Measurements from ENCODE around the gene SIK2.

The SIK2 gene

DNA sequence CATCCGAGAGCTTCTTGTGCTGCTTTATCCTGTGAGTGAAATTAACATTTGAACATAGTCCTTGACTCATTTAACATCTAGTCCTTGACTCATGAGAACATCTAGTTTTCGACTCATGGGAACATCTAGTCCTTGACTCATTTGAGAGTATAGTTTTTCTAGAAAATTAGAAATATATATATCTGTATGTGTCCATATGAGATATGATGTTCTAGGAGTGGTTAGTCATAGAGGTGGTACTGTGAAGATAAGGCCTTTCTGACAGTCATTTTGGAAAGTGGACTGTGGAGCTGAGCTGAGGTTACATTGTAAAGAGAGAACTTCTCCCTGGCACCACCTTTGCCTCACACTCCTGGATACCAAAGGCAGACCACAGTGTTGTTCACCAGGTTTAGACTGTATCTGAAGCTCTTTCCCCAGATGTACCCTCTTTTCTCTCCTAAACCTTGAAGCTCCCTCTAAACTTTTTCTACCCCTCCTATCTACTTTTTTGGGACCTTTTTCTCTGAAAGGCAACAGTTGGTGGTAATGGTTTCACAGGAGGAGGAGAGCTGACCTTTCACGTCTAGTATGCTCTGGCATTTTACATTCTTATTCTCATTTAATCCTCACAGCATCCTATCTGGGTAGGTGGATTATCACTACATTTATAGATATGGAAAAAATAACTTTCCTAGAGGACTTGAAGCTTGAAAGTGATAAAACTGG lies 96.8 kb downstream of the SIK2 start:
- no peak for DNase-seq (ENCODE audit: low read depth)
- TF ChIP-seq, protein P1, sequence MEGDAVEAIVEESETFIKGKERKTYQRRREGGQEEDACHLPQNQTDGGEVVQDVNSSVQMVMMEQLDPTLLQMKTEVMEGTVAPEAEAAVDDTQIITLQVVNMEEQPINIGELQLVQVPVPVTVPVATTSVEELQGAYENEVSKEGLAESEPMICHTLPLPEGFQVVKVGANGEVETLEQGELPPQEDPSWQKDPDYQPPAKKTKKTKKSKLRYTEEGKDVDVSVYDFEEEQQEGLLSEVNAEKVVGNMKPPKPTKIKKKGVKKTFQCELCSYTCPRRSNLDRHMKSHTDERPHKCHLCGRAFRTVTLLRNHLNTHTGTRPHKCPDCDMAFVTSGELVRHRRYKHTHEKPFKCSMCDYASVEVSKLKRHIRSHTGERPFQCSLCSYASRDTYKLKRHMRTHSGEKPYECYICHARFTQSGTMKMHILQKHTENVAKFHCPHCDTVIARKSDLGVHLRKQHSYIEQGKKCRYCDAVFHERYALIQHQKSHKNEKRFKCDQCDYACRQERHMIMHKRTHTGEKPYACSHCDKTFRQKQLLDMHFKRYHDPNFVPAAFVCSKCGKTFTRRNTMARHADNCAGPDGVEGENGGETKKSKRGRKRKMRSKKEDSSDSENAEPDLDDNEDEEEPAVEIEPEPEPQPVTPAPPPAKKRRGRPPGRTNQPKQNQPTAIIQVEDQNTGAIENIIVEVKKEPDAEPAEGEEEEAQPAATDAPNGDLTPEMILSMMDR (IDR thresholded peaks at IDR 0.05; ENCODE audit: low read depth, low read length, missing control alignments), result no peak
- H3K4me3 ChIP-seq (ENCODE audit: low read depth, low read length), result no peak overlapping the region

DNA sequence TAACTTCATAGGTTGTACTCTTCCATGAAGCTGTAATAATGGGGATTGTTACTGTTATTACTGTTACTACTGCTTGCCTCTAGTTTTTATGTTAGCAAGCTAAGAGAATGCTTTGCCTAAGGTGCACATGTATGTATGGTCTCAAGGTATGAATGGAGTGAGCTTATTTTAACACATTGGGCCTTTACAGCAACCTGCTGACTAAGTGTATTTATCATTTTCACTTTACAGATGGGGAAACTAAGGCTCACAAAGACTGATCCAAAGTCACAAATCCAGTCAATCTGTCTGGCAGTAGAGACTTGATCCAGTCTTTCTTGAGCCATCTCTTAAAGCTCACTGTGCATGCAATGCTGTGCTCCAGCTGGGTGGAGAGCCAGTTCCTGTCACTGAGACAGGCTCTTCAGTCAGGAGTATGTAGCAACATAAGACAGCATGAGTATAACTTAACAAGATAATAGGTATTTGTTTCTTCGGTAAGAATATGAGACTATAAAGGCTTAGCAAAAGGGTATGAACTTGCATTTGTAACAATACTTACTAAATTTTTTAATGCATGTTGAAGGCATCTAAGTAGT lies 97.4 kb downstream of the SIK2 start:
- DNase-seq (ENCODE audit: low read depth), result no peak
- H3K4me3 ChIP-seq (ENCODE audit: low read depth, low read length), result no peak overlapping the region
- TF ChIP-seq, protein P1 (IDR thresholded peaks at IDR 0.05; ENCODE audit: low read depth, low read length, missing control alignments), result no peak

DNA sequence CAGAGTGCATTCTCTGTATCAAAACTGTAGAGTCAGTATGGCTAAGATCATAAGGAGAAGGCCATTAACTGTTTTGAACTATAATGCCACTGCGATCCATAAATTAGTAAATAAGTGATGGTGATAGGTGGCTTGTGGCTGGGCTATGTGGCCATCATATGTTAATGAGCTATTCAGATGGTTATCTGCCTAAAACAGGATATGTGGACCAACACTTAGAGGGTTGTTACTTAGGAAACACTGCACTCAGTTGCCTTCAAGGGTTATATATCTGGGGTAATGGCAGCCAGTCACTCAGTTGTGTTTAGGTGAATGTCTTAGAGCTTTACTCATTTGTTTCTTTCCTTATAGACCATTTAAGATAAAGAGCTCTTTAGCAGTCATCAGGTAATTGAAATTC lies 97.9 kb downstream of the SIK2 start:
- TF ChIP-seq, protein P1 (IDR thresholded peaks at IDR 0.05; ENCODE audit: low read depth, low read length, missing control alignments), result no peak
- DNase-seq (ENCODE audit: low read depth), result no peak
- H3K4me3 ChIP-seq (ENCODE audit: low read depth, low read length), result no peak overlapping the region

DNA sequence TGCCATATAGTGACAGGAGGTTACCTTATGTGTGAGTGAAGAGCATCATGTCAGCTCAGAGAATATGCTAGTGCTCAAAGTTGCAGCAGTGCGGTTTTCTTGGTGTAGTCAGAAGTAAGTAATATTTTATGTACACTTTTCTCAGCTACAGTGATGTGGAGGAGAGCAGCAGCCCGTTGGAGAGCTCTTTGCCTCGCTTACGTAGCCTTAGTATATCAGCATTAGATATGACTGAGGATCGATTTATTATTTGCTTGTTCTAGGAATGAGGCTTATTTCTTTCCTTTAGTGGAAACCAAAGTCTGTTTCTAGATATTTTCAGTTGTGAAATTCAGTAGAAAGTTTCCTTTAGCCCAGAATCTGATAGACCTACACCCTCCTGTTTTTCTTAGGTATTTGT lies 100.4 kb downstream of the SIK2 start:
- TF ChIP-seq, protein P1 (IDR thresholded peaks at IDR 0.05; ENCODE audit: low read depth, low read length, missing control alignments), result no peak
- no peak overlapping the region for H3K4me3 ChIP-seq (ENCODE audit: low read depth, low read length)
- no peak for DNase-seq (ENCODE audit: low read depth)

DNA sequence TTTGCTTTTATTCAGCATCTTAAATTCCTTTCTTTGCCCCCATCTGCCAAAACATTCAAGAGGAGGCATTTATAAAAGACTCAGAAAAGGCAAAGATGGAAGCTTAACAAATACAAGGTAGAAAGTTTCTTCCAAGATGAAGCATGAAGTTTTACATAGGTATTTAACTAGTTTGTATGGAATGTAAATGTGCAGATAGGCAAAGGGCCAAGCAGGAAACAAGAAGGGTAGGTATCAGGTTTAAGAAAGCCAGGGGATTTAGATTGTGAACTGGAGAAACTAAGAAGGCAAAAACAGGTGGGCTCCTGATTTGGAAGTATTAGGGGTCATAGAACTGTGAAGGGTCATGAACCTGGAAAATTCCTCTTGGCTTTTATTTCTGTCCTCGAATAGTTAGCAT lies 101.3 kb downstream of the SIK2 start:
- no peak overlapping the region for H3K4me3 ChIP-seq (ENCODE audit: low read depth, low read length)
- no peak for DNase-seq (ENCODE audit: low read depth)
- TF ChIP-seq, protein P1 (IDR thresholded peaks at IDR 0.05; ENCODE audit: low read depth, low read length, missing control alignments), result no peak

DNA sequence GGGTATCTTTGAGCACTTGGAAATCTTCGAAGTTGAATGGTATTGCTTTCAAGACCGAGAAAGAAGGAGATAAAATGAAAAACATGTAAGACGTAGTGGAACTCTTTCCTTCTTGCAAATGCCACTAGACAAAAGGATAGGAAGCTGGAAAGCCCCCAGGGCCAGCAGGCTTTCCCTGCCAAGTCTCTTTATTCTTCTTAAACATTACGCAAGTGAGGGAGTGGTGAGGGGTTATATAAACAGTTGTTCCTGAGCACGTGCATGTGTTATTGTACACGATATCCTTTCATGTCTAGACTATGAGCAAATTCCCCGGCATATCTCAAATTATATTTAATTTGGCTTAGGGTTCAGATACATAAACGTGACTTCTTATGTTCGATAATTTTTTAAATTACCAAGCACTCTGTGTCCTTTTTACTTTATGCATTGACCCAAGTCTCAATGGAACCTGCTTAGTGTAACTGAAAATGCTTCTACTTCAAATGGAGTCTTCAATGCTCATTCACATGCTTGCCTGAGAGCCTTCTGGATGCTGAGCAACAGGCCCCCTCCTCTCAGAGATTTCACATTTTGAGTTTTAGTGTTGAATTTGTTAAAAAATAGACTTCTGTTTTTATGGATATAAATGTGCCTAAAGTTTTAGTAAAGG lies 104.9 kb downstream of the SIK2 start:
- TF ChIP-seq, protein P1 (IDR thresholded peaks at IDR 0.05; ENCODE audit: low read depth, low read length, missing control alignments), result no peak
- DNase-seq (ENCODE audit: low read depth), result no peak
- H3K4me3 ChIP-seq (ENCODE audit: low read depth, low read length), result no peak overlapping the region

All from GM12864 (cell line).